HepG2 (cell line): ENCODE data around the gene STS. TPM values are rescaled to one million over a fixed set of nuclear protein-coding genes. Genes with fewer than 3 reads are reported as not detected.

Experiments used
- FOXP4 ChIP-seq: sonication (generic); formaldehyde crosslinking; IDR thresholded peaks from 2 replicates; pipeline ENCODE4 v1.4.0; 2020; ENCODE audit warnings: missing genetic modification reagents
- ZNF318 ChIP-seq: sonication (generic); formaldehyde crosslinking; IDR thresholded peaks from 2 replicates; pipeline ENCODE4 v1.4.0; 2020; ENCODE audit warnings: mild to moderate bottlenecking, missing genetic modification reagents
- polyA plus RNA-seq, 8 experiments: library from polyadenylated mRNA; depleted of rRNA in 3 of 8; stranded (reverse) in 7 of 8; unstranded in 1 of 8; fragments of >200 nt; fragmentation: Illumina TruSeq in 4 of 8; extraction: Trizol in 4 of 8; gene quantifications; 2 replicates each; pipeline versions ENCODE4 v1.2.1 to v1.2.3, GENCODE V29; 2011 to 2016; ENCODE audit warnings: low read depth in 4 of 8, missing spikeins in 1 of 8, mixed read lengths in 1 of 8; ENCODE audit not compliant: insufficient read depth in 1 of 8
- total RNA-seq, 5 experiments: library from RNA; depleted of rRNA; stranded (reverse); fragments of >200 nt; fragmentation: Illumina TruSeq; extraction: Trizol; gene quantifications; 2 replicates each; pipeline ENCODE4 v1.2.3, GENCODE V29; 2016; ENCODE audit warnings: low read depth in 1 of 5

Gene STS
- total and polyA plus RNA-seq, 2 of the 13 experiments (the other 11 are each of a cell fraction or from before 2014, with no cell fraction given), result 0.87 to 1.5 TPM

GRCh38 chrX:7127056-7127455, 20.5 kb upstream of the STS start (continued):
- no peak for TF ChIP-seq FOXP4 (CRISPR knock-in tag)
- TF ChIP-seq ZNF318 (CRISPR knock-in tag), result no peak
